Measurements from ENCODE around the gene SUCLG1. TPM values are rescaled to one million over a fixed set of nuclear protein-coding genes. Genes with fewer than 3 reads are reported as not detected.

The SUCLG1 gene
- total and polyA plus RNA-seq, 2 of the 4 experiments (the other 2 are of a cell fraction), result 50.5 to 52.7 TPM

- ATAC-seq (ENCODE audit: low read depth) (peak; percentile 88), DNase-seq (peak; percentile 82)
- Histone ChIP-seq H3K27ac (ENCODE audit: insufficient read depth, low read length) (no peak overlapping the region), H3K9me3 (ENCODE audit: control insufficient read depth, insufficient read depth, low read length) (no peaks in the 10 kb centered on the region), H3K79me1 (ENCODE audit: low read depth in 1 of 2, low read length in 2 of 2) (no peaks in the 10 kb centered on the region), H4K20me1 (ENCODE audit: insufficient read depth, low read length) (no peaks in the 10 kb centered on the region), H2BK5ac (ENCODE audit: low read depth, low read length, poor library complexity, severe bottlenecking) (no peak overlapping the region), H3K56ac (ENCODE audit: extremely low read depth, insufficient read depth, low read length) (no peak overlapping the region), H2BK20ac (ENCODE audit: low read depth, low read length) (no peak overlapping the region), H3K4me1 (ENCODE audit: control insufficient read depth, insufficient read depth, low read length) (peaks cover 7% of the 10 kb centered on the region), H3K9me1 (ENCODE audit: insufficient read depth, low read length) (peaks cover 11% of the 10 kb centered on the region; the same call in 1 of the 2 replicates), H2AK5ac (ENCODE audit: low read depth, low read length) (no peak overlapping the region), H4K91ac (ENCODE audit: insufficient read depth, low read depth, low read length) (no peak overlapping the region), H3K4me3 (ENCODE audit: insufficient read depth, low read depth, low read length) (no peak overlapping the region), H4K5ac (ENCODE audit: low read depth, low read length) (no peak overlapping the region), H3K27me3 (ENCODE audit: control insufficient read depth, insufficient read depth, low read length) (no peaks in the 10 kb centered on the region; the same call in 1 of the 2 replicates), H3K18ac (ENCODE audit: low read depth, low read length) (no peak overlapping the region), H3K23ac (ENCODE audit: low read depth, low read length) (no peak overlapping the region), H2AK9ac (replicated peaks; ENCODE audit: low read depth, low read length, poor library complexity) (no peak overlapping the region), H3K4ac (ENCODE audit: low read depth, low read length) (no peak overlapping the region), H2BK120ac (ENCODE audit: low read depth, low read length) (no peak overlapping the region), H2AFZ (replicated peaks; ENCODE audit: low read length, poor library complexity) (no peak overlapping the region), H4K8ac (ENCODE audit: low read depth in 2 of 2, low read length in 2 of 2) (no peak overlapping the region), H3K4me2 (ENCODE audit: low read depth, low read length) (peak overlapping the region; percentile 18; the same call in 1 of the 2 replicates), H3K14ac (replicated peaks; ENCODE audit: low read depth, low read length) (no peak overlapping the region), H2BK15ac (ENCODE audit: low read depth, low read length) (no peak overlapping the region), H3K36me3 (ENCODE audit: control insufficient read depth, insufficient read depth, low read length) (no peaks in the 10 kb centered on the region), H3K9ac (ENCODE audit: low read depth, low read length) (no peak overlapping the region)
- no TSS peak for BruUV-seq (replicated peaks)
- intact Hi-C loops (cut with micrococcal nuclease) (no loop called here), dilution Hi-C loops (cut with HindIII; ENCODE audit: low sequenced_read_pairs, unreplicated experiment) (no loop called here), in situ Hi-C loops (cut with MboI; ENCODE audit: low sequenced_read_pairs) (no loop called here)
- ChIA-PET CTCF (no interaction called here), POLR2A (ENCODE audit: unreplicated experiment) (no interaction called here)
- TF ChIP-seq MAZ (IDR thresholded peaks at IDR 0.05; ENCODE audit: borderline replicate concordance, low read depth, low read length) (no peak), RCOR1 (IDR thresholded peaks at IDR 0.05; ENCODE audit: insufficient replicate concordance, low read length) (no peak), POLR2A (IDR thresholded peaks at IDR 0.05; ENCODE audit: low read depth, low read length) (no peak), CEBPB (IDR thresholded peaks at IDR 0.05; ENCODE audit: low read depth, low read length) (no peak), FOS (IDR thresholded peaks at IDR 0.05; ENCODE audit: low read depth, low read length) (0 out of 2 replicates have a peak, but pooled peaks have one; percentile 38), NFE2L2 (IDR thresholded peaks at IDR 0.05; ENCODE audit: low read depth, low read length) (no peak), BHLHE40 (IDR thresholded peaks at IDR 0.05; ENCODE audit: low read depth, low read length) (0 out of 2 replicates have a peak, but pooled peaks have one; percentile 23), CTCF (conservative IDR thresholded peaks at IDR 0.05; ENCODE audit: low read depth, low read length) (no peak)
- no CpG with 5 or more reads among the region's 3 CpGs for WGBS, 2 experiments (ENCODE audit: extremely low coverage in 2 of 2, insufficient read length in 1 of 2)
Measured at GRCh38 chr2:84395820-84396219, 63.3 kb downstream of the SUCLG1 start.

Data from IMR-90 (cell line).